Gastroesophageal sphincter (tissue), 4 donors: ENCODE measurements around the gene ABR. TPM values are rescaled to one million over a fixed set of nuclear protein-coding genes. Genes with fewer than 3 reads are reported as not detected.

Experiments
- ATAC-seq: fragments of 150-250 bp; one replicate; pipeline ENCODE4 v1.9.1; 2016; ENCODE audit warnings: mild to moderate bottlenecking, moderate library complexity
- H3K27ac ChIP-seq, 4 donors: fragments of 200-600 bp; sonication (generic) in 3 of 4; 1 replicate in 3 of 4; 2 replicates in 1 of 4; pipeline ENCODE4 v1.5.1; 2016 to 2019
- H3K27me3 ChIP-seq: fragments of 200-600 bp; sonication (generic); one replicate; pipeline ENCODE4 v1.5.1; 2019
- H3K36me3 ChIP-seq, 2 donors: fragments of 200-600 bp; sonication (generic); one replicate each; pipeline ENCODE4 v1.5.1; 2019; ENCODE audit warnings: control low read depth in 1 of 2
- H3K4me1 ChIP-seq, 3 donors: fragments of 200-600 bp; sonication (generic); 1 replicate in 2 of 3; 2 replicates in 1 of 3; pipeline ENCODE4 v1.5.1; 2016 to 2019; ENCODE audit warnings: control low read depth in 2 of 3
- H3K4me3 ChIP-seq, 2 donors: fragments of 200-600 bp; sonication (generic); one replicate each; pipeline ENCODE4 v1.5.1; 2019; ENCODE audit warnings: mild to moderate bottlenecking in 1 of 2, moderate library complexity in 1 of 2
- H3K9me3 ChIP-seq, 3 donors: fragments of 200-600 bp; sonication (generic); one replicate each; pipeline ENCODE4 v1.5.1; 2017 to 2019; ENCODE audit warnings: control low read depth in 2 of 3
- EP300 ChIP-seq: sonication (generic); formaldehyde crosslinking; IDR thresholded peaks from one replicate; pipeline ENCODE4 v1.6.1; 2017; ENCODE audit warnings: antibody characterized with exemption, mild to moderate bottlenecking
- POLR2A ChIP-seq, 2 donors: fragments of 450-650 bp; IDR thresholded peaks; one replicate each; pipeline ENCODE4 v1.6.1; 2017; ENCODE audit warnings: antibody characterized with exemption in 2 of 2, mild to moderate bottlenecking in 2 of 2, moderate library complexity in 1 of 2
- POLR2AphosphoS5 ChIP-seq: sonication (generic); formaldehyde crosslinking; IDR thresholded peaks from one replicate; pipeline ENCODE4 v1.6.1; 2017; ENCODE audit warnings: antibody characterized with exemption
- WGBS, 2 donors: methylation state at CpG; one replicate each; pipeline ENCODE4 v1.1.5; 2018; ENCODE audit warnings: low coverage in 1 of 2; 5-methylcytosine and 5-hydroxymethylcytosine counted together
- total RNA-seq, 4 donors: library from RNA; depleted of rRNA; stranded (reverse); fragments of >200 nt; gene quantifications; one replicate each; pipeline ENCODE4 v1.1.0, GENCODE V29; 2016
- TF ChIP-seq, protein P1 (sequence below), 4 experiments: fragments of 200-600 bp in 2 of 4; fragments of 450-650 bp in 2 of 4; sonication (generic) in 1 of 4; IDR thresholded peaks; one replicate each; pipeline ENCODE4 v1.5.1; 2017 to 2019; ENCODE audit warnings: antibody characterized with exemption in 4 of 4, mild to moderate bottlenecking in 2 of 4, moderate library complexity in 2 of 4

The ABR gene
- 100 to 1,000 TPM in 3 of 4 donors, 10 to 100 TPM in 1; 62.6 to 147 (median 114) TPM for total RNA-seq

DNA sequence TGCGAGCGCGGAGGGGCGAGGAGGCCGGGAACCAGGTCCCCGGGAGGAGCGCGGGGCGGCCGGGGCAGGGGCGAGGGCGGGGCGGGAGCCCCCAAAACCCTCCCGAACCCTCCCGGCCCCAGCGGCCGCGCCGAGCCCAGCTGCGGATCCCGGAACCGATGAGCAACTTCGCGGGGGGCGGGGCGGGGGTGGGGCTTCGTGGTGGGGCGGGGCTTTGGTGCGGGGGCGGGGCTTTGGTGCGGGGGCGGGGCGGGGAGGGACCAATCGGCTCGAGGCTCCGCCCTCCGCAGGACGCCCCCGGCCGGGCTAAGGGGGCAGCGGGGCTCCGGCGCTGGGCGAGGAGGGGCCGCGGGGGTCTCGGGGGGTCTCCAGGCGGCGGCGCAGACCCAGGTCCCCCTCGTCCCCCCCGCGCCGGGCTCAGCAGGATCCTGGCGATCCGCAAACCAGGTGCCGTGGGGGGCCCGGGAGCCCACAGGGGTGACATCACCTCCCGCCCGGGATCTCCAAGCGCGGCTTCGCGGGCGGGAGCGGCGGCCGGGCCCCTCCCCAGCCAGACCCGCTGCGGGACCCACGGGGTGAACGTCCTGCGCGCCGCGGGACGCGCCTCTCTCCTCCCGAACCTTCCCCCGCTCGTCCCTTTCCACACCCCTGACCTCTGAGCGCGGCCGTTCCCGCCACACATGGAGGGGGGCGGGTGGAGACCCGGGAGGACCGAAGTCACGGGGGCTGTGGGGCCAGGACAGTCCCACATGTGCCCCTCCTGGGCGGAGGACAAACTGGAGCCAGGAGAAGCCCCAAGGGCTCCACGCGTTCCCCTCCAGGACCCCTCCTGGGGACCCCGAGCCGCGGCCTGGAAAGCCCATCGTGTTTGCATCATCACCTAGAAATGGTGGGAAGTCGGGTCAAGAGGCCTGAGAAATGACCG lies at the start of gene ABR:
Gene ABR (minus strand): TSS at position 164 of the 925 bp plus-strand sequence. CDS start 254 bp downstream, outside the sequence.
- peak within 1 kb of the TSS; percentile 51 to 87 (median 82) for H3K27ac ChIP-seq
- H3K4me3 ChIP-seq, result peak within 1 kb of the TSS; percentile 81 to 92
- no peaks in the 10 kb centered on the region for H3K36me3 ChIP-seq
- H3K4me1 ChIP-seq, result peaks cover 0 to 58% (median 19%) of the 10 kb centered on the region in 3 donors
- no CpG with 5 or more reads among the region's 98 CpGs for whole genome bisulfite sequencing, 2 donors
- ATAC-seq, result peak; percentile 73
- TF ChIP-seq EP300 (no peak), POLR2AphosphoS5 (peak; percentile 53), POLR2A (IDR thresholded peaks at IDR 0.05) (peak; percentile 20 to 50)
- H3K27me3 ChIP-seq, result no peaks in the 10 kb centered on the region
- H3K9me3 ChIP-seq, result no peaks in the 10 kb centered on the region

DNA sequence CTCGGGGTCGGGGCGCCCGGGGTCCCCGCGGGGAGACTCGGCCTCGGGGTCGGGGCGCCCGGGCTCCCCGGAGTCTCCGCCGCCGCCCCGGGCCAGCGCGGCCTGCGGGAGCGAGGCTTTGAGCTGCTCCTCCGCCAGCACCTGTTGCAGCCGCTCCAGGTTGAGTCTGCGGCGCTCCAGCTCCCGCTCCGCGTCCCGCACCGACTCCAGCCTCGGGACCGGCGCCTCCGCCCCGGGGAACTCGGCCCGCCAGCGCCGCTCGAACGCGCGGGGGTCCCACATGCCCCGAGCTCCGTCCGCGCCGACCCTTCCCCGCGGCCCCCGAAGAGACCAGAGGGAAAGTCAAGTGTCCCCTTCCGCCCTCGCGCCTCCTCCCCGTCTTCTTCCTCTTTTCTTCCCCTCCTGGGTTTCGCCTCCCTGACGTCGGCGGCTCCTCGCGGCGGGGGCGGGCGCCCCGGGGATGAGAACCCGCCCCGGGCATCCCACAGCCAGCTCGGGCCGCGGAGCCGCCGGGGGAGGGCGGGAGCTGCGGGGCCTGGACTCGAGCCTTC lies 49.6 kb upstream of the ABR start:
- H3K27me3 ChIP-seq, result peaks cover 76% of the 10 kb centered on the region

GRCh38 chr17:1228781-1229348 lies 49.1 kb upstream of the ABR start:
- Histone ChIP-seq H3K27ac (peak overlapping the region in 3 of 4 donors; percentile 62 to 75 (median 71)), H3K27me3 (peaks cover 74% of the 10 kb centered on the region), H3K36me3 (no peaks in the 10 kb centered on the region), H3K4me3 (peak overlapping the region; percentile 36 to 67), H3K4me1 (peaks cover 0 to 38% (median 8%) of the 10 kb centered on the region in 3 donors), H3K9me3 (no peaks in the 10 kb centered on the region)
- TF ChIP-seq, protein P1, sequence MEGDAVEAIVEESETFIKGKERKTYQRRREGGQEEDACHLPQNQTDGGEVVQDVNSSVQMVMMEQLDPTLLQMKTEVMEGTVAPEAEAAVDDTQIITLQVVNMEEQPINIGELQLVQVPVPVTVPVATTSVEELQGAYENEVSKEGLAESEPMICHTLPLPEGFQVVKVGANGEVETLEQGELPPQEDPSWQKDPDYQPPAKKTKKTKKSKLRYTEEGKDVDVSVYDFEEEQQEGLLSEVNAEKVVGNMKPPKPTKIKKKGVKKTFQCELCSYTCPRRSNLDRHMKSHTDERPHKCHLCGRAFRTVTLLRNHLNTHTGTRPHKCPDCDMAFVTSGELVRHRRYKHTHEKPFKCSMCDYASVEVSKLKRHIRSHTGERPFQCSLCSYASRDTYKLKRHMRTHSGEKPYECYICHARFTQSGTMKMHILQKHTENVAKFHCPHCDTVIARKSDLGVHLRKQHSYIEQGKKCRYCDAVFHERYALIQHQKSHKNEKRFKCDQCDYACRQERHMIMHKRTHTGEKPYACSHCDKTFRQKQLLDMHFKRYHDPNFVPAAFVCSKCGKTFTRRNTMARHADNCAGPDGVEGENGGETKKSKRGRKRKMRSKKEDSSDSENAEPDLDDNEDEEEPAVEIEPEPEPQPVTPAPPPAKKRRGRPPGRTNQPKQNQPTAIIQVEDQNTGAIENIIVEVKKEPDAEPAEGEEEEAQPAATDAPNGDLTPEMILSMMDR (IDR thresholded peaks at IDR 0.05), result no peak
- no peak for TF ChIP-seq EP300
- TF ChIP-seq POLR2AphosphoS5, result no peak
- no peak for TF ChIP-seq POLR2A (IDR thresholded peaks at IDR 0.05)
- WGBS, 2 donors, result 0% methylated on average over 5 of the region's 79 CpGs; no CpG with 5 or more reads in 1 of the 2 donors
- peak; percentile 5 for ATAC-seq

More for the DNA sequence above, 49.6 kb upstream of the ABR start:
- peak; percentile 82 for ATAC-seq
- H3K27ac ChIP-seq, result peak overlapping the region in 3 of 4 donors; percentile 62 to 75 (median 71)
- peak overlapping the region; percentile 36 to 67 for H3K4me3 ChIP-seq
- H3K36me3 ChIP-seq, result no peaks in the 10 kb centered on the region
- peaks cover 0 to 38% (median 8%) of the 10 kb centered on the region in 3 donors for H3K4me1 ChIP-seq
- WGBS, 2 donors, result no CpG with 5 or more reads among the region's 74 CpGs
- TF ChIP-seq, protein P1 (IDR thresholded peaks at IDR 0.05), result no peak
- TF ChIP-seq POLR2A (IDR thresholded peaks at IDR 0.05) (peak in 1 of 2 donors; percentile 56), EP300 (no peak)
- no peaks in the 10 kb centered on the region for H3K9me3 ChIP-seq

DNA sequence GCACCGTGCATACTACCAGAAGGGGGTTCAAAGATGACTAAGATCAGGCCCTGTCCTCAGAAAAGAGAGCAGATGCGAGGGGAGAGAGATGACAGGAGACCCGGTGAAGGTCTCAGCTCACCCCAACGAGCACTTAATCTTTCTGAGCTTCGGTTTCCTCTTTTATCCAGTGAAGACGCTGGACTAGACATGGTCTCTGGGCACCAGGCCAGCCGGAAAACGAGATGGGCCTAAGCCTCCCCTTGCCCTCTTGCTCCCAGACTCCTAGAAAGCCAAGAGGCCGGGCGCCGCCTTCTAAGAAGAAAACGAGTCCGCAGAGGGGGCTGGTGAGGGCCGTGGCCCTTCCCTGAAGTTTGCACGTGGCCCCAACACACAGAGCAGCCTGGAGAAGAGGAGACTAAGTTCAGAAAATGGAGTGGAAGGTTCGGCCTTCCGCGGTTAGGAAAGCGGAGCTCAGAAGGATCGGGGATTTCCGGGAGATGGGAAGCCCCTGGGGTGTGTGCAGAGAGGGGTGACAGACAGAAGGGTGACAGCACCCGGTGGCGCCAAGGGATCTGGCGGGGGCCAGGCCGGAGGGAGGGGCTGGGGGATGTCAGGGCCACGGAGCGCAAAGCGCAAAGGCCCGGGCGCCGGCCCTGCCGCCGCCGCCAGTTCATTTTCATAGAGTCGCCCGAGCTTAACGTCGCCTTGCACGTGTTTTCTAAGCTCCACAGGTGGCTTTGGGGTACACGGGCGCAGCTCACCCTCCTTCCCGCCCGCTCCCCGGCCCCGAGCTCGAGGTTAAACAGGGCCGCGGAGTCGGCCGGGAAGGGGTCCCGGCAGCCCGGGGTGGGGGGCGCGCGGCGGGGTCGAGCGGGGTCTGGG lies 48.4 kb upstream of the ABR start:
- no peaks in the 10 kb centered on the region for H3K9me3 ChIP-seq
- peaks cover 69% of the 10 kb centered on the region for H3K27me3 ChIP-seq
- peak overlapping the region in 2 of 4 donors; percentile 62 to 75 for H3K27ac ChIP-seq
- peak overlapping the region; percentile 19 to 67 for H3K4me3 ChIP-seq
- ATAC-seq, result no peak
- TF ChIP-seq POLR2AphosphoS5 (no peak), EP300 (no peak), POLR2A (IDR thresholded peaks at IDR 0.05) (no peak)
- TF ChIP-seq, protein P1 (IDR thresholded peaks at IDR 0.05), result no peak
- WGBS, 2 donors, result 32 to 43% methylated on average over 4 to 14 of the region's 58 CpGs
- H3K36me3 ChIP-seq, result no peaks in the 10 kb centered on the region
- H3K4me1 ChIP-seq, result peaks cover 0 to 38% (median 8%) of the 10 kb centered on the region in 3 donors
